ENCODE data around the gene DCBLD1. TPM values are rescaled to one million over a fixed set of nuclear protein-coding genes. Genes with fewer than 3 reads are reported as not detected.

The DCBLD1 gene
- total and polyA plus RNA-seq, 2 of the 13 experiments (the other 11 are each of a cell fraction or from before 2014, with no cell fraction given) = 23.2 to 41.5 TPM

GRCh38 chr6:117483004-117483644 lies 650 bp downstream of the DCBLD1 start (continued):
- TF ChIP-seq ZBTB42 (CRISPR knock-in tag; IDR thresholded peaks at IDR 0.05) (no peak), SAP130 (CRISPR knock-in tag; IDR thresholded peaks at IDR 0.05; ENCODE audit: low read depth) (peak; percentile 89), TSC22D2 (CRISPR knock-in tag; IDR thresholded peaks at IDR 0.05; ENCODE audit: borderline replicate concordance) (no peak), ZSCAN31 (CRISPR knock-in tag; IDR thresholded peaks at IDR 0.05; ENCODE audit: low read depth) (peak; percentile 88), SSRP1 (CRISPR knock-in tag; IDR thresholded peaks at IDR 0.05) (no peak; the same call in 1 of the 2 replicates), HCFC1 (IDR thresholded peaks at IDR 0.05; ENCODE audit: low read depth, low read length) (no peak), ZNF276 (CRISPR knock-in tag; IDR thresholded peaks at IDR 0.05; ENCODE audit: low read depth) (0 out of 2 replicates have a peak, but pooled peaks have one; percentile 45), ZNF605 (CRISPR knock-in tag; IDR thresholded peaks at IDR 0.05) (peak; percentile 86), GATA4 (IDR thresholded peaks at IDR 0.05; ENCODE audit: borderline replicate concordance, low read depth) (no peak), TRAFD1 (CRISPR knock-in tag; IDR thresholded peaks at IDR 0.05; ENCODE audit: borderline replicate concordance) (no peak), RARA (CRISPR knock-in tag; IDR thresholded peaks at IDR 0.05) (no peak), ZNF282 (IDR thresholded peaks at IDR 0.05; ENCODE audit: partially characterized antibody) (no peak), ZBTB3 (CRISPR knock-in tag; IDR thresholded peaks at IDR 0.05; ENCODE audit: borderline replicate concordance, low read depth) (no peak), AHDC1 (CRISPR knock-in tag; IDR thresholded peaks at IDR 0.05; ENCODE audit: borderline replicate concordance) (0 out of 2 replicates have a peak, but pooled peaks have one; percentile 5), IRX3 (CRISPR knock-in tag; IDR thresholded peaks at IDR 0.05; ENCODE audit: borderline replicate concordance, low read depth) (peak; percentile 96; the same call in 1 of the 2 replicates), ZSCAN12 (CRISPR knock-in tag; IDR thresholded peaks at IDR 0.05) (no peak), NFIC (IDR thresholded peaks at IDR 0.05; ENCODE audit: low read length) (no peak), SOX6 (IDR thresholded peaks at IDR 0.05) (no peak), SOX6 (CRISPR knock-in tag; IDR thresholded peaks at IDR 0.05) (peak; percentile 81), THRA (CRISPR knock-in tag; IDR thresholded peaks at IDR 0.05; ENCODE audit: borderline replicate concordance) (no peak), BRCA1 (CRISPR knock-in tag; IDR thresholded peaks at IDR 0.05) (no peak)
